PC-9 (cell line): ENCODE measurements around the gene MAGI1. TPM values are rescaled to one million over a fixed set of nuclear protein-coding genes. Genes with fewer than 3 reads are reported as not detected.

Experiments
- BruUV-seq: library from RNA; stranded (reverse); fragments of 400-500 nt; replicated peaks from 2 replicates; lab custom pipeline; 2021; lab: Mats Ljungman, UMichigan
- CTCF ChIA-PET: fragments of 300-600 bp; sonication (Branson Sonifier 250); formaldehyde crosslinking; loops from one replicate; lab custom pipeline; 2022; ENCODE audit warnings: antibody characterized with exemption; lab: Charles Lee
- POLR2A ChIA-PET: fragments of 300-600 bp; sonication (Branson Sonifier 250); formaldehyde crosslinking; loops from one replicate; lab custom pipeline; 2022; ENCODE audit warnings: antibody characterized with exemption; ENCODE audit not compliant: unreplicated experiment; lab: Charles Lee
- DNase-seq, 2 experiments: peaks; one replicate each; pipeline versions ENCODE4 v3.0.0 to v3.0.0-alpha.2; 2015 to 2022; ENCODE audit warnings: mixed read lengths in 1 of 2
- H2AFZ ChIP-seq: fragments of 200-600 bp; sonication (generic); 2 replicates; pipeline ENCODE4 v1.8.1; 2017; ENCODE audit warnings: antibody characterized with exemption
- H3F3A ChIP-seq: fragments of 200-600 bp; sonication (generic); 2 replicates; pipeline ENCODE4 v1.8.1; 2017; ENCODE audit warnings: antibody characterized with exemption, mild to moderate bottlenecking, low read depth; ENCODE audit not compliant: insufficient read depth
- H3K27ac ChIP-seq: fragments of 200-600 bp; sonication (generic); 2 replicates; pipeline ENCODE4 v1.6.1; 2016; ENCODE audit warnings: mixed run types
- H3K27me3 ChIP-seq: fragments of 200-600 bp; sonication (generic); 2 replicates; pipeline ENCODE4 v1.6.1; 2016; ENCODE audit warnings: low read depth, mixed run types; ENCODE audit not compliant: insufficient read depth
- H3K36me3 ChIP-seq: fragments of 200-600 bp; sonication (generic); 2 replicates; pipeline ENCODE4 v1.6.1; 2016; ENCODE audit warnings: low read depth, mixed run types
- H3K4me1 ChIP-seq: fragments of 200-600 bp; sonication (generic); replicated peaks from 2 replicates; pipeline ENCODE4 v1.6.1; 2016; ENCODE audit warnings: mixed run types; ENCODE audit not compliant: insufficient read depth
- H3K4me2 ChIP-seq: fragments of 200-600 bp; sonication (generic); 2 replicates; pipeline ENCODE4 v1.6.1; 2017; ENCODE audit warnings: mixed run types
- H3K4me3 ChIP-seq: fragments of 200-600 bp; sonication (generic); 2 replicates; pipeline ENCODE4 v1.6.1; 2016; ENCODE audit warnings: mixed run types
- H3K79me2 ChIP-seq: fragments of 200-600 bp; sonication (generic); 2 replicates; pipeline ENCODE4 v1.6.1; 2017; ENCODE audit warnings: low read depth, mixed run types
- H3K9me2 ChIP-seq: fragments of 200-600 bp; sonication (generic); 2 replicates; pipeline ENCODE4 v1.8.1; 2017; ENCODE audit warnings: mild to moderate bottlenecking; ENCODE audit not compliant: insufficient read depth
- H3K9me3 ChIP-seq: fragments of 200-600 bp; sonication (generic); 2 replicates; pipeline ENCODE4 v1.8.1; 2016; ENCODE audit warnings: low read depth; ENCODE audit not compliant: insufficient read depth
- H4K20me1 ChIP-seq: fragments of 200-600 bp; sonication (generic); 2 replicates; pipeline ENCODE4 v1.8.1; 2017; ENCODE audit not compliant: insufficient read depth
- CTCF ChIP-seq: fragments of 200-600 bp; sonication (generic); conservative IDR thresholded peaks from 2 replicates; pipeline ENCODE4 v1.6.1; 2017; ENCODE audit warnings: mixed run types, antibody characterized with exemption, mild to moderate bottlenecking, moderate library complexity
- EZH2 ChIP-seq: fragments of 200-600 bp; sonication (generic); IDR thresholded peaks from 2 replicates; pipeline ENCODE4 v1.8.0; 2017; ENCODE audit warnings: antibody characterized with exemption, low read depth
- intact Hi-C: fragments of 100-400 bp; cut with micrococcal nuclease; formaldehyde crosslinking; loops from one replicate; pipeline ENCODE4 v1.10.0; 2022; ENCODE audit not compliant: unreplicated experiment
- total RNA-seq: library from RNA; stranded (reverse); gene quantifications from 2 replicates; pipeline ENCODE4 v1.2.3, GENCODE V29; 2021

Gene MAGI1
- total RNA-seq, 1 experiment from 2014 or later: 23.3 TPM

GRCh38 chr3:65664446-65664845, 374.3 kb downstream of the MAGI1 start:
- no peaks in the 10 kb centered on the region for H3K79me2 ChIP-seq
- no peaks in the 10 kb centered on the region for H3K36me3 ChIP-seq
- ChIA-PET CTCF (no interaction called here), POLR2A (no interaction called here)
- BruUV-seq: no TSS peak
- no peak overlapping the region for H2AFZ ChIP-seq
- no peak overlapping the region for H3K27ac ChIP-seq
- peaks cover 6% of the 10 kb centered on the region; the same call in 1 of the 2 replicates for H3K4me1 ChIP-seq
- no peaks in the 10 kb centered on the region for H3F3A ChIP-seq
- H3K4me3 ChIP-seq: no peak overlapping the region
- no peaks in the 10 kb centered on the region for H4K20me1 ChIP-seq
- H3K9me3 ChIP-seq: no peaks in the 10 kb centered on the region; the same call in 1 of the 2 replicates
- H3K9me2 ChIP-seq: no peaks in the 10 kb centered on the region
- intact Hi-C loops: no loop called here
- no peak overlapping the region for H3K4me2 ChIP-seq
- no peak for DNase-seq
- TF ChIP-seq CTCF (no peak), EZH2 (no peak)
- no peaks in the 10 kb centered on the region for H3K27me3 ChIP-seq

GRCh38 chr3:65662095-65662494, 376.6 kb downstream of the MAGI1 start:
- Histone ChIP-seq H3K27me3 (no peaks in the 10 kb centered on the region), H4K20me1 (no peaks in the 10 kb centered on the region), H2AFZ (no peak overlapping the region), H3K36me3 (no peaks in the 10 kb centered on the region), H3F3A (no peaks in the 10 kb centered on the region), H3K9me3 (no peaks in the 10 kb centered on the region; the same call in 1 of the 2 replicates), H3K79me2 (no peaks in the 10 kb centered on the region), H3K27ac (no peak overlapping the region), H3K4me2 (no peak overlapping the region), H3K4me3 (no peak overlapping the region), H3K4me1 (peaks cover 6% of the 10 kb centered on the region; the same call in 1 of the 2 replicates), H3K9me2 (no peaks in the 10 kb centered on the region)
- ChIA-PET POLR2A (no interaction called here), CTCF (no interaction called here)
- no peak for DNase-seq
- no TSS peak for BruUV-seq
- TF ChIP-seq EZH2: no peak
- TF ChIP-seq CTCF: no peak
- intact Hi-C loops: no loop called here

- POLR2A ChIA-PET: no interaction called here
- CTCF ChIA-PET: no interaction called here
- no peaks in the 10 kb centered on the region for H3K9me2 ChIP-seq
- no peak overlapping the region for H2AFZ ChIP-seq
- H3K36me3 ChIP-seq: no peaks in the 10 kb centered on the region
- H3F3A ChIP-seq: no peaks in the 10 kb centered on the region
- no peak overlapping the region for H3K4me3 ChIP-seq
- H3K27ac ChIP-seq: no peak overlapping the region
- no TSS peak for BruUV-seq
- peaks cover 6% of the 10 kb centered on the region; the same call in 1 of the 2 replicates for H3K4me1 ChIP-seq
- no peaks in the 10 kb centered on the region for H3K79me2 ChIP-seq
- no peak for DNase-seq
- intact Hi-C loops: no loop called here
- H3K27me3 ChIP-seq: no peaks in the 10 kb centered on the region
- H3K4me2 ChIP-seq: no peak overlapping the region
- no peaks in the 10 kb centered on the region; the same call in 1 of the 2 replicates for H3K9me3 ChIP-seq
- TF ChIP-seq EZH2: no peak
- no peak for TF ChIP-seq CTCF
- no peaks in the 10 kb centered on the region for H4K20me1 ChIP-seq
Measured at GRCh38 chr3:65660000-65660598, 378.6 kb downstream of the MAGI1 start.
